Stimulated activated CD8-positive, alpha-beta memory T cell treated with anti-CD3 and anti-CD28 coated beads, Interleukin-7, amount 100 ng/mL, for 4 hours (primary cell): Measurements from ENCODE around the gene SUMF1.

Experiments used
- DNase-seq, 2 donors: peaks; one replicate each; pipeline ENCODE4 v3.0.0-alpha.2; 2020; ENCODE audit warnings: low read depth in 2 of 2

The SUMF1 gene

GRCh38 chr3:4416427-4416945 lies 50.6 kb downstream of the SUMF1 start:
- DNase-seq = no peak

- DNase-seq = no peak
These were observed 53.6 kb downstream of the SUMF1 start for GRCh38 chr3:4413467-4413866.

- DNase-seq = no peak
These were observed 55.2 kb downstream of the SUMF1 start for GRCh38 chr3:4411833-4412232.

- no peak for DNase-seq
These were observed 55.8 kb downstream of the SUMF1 start for GRCh38 chr3:4411236-4411635.

GRCh38 chr3:4410606-4411005 lies 56.5 kb downstream of the SUMF1 start:
- no peak for DNase-seq

GRCh38 chr3:4409971-4410573 lies 57.0 kb downstream of the SUMF1 start:
- no peak for DNase-seq

GRCh38 chr3:4409415-4409814 lies 57.7 kb downstream of the SUMF1 start:
- no peak for DNase-seq

- no peak for DNase-seq
These were observed 58.1 kb downstream of the SUMF1 start for GRCh38 chr3:4408958-4409357.

- no peak for DNase-seq
These were observed 59.1 kb downstream of the SUMF1 start for GRCh38 chr3:4407941-4408340.

GRCh38 chr3:4406746-4407568 lies 60.1 kb downstream of the SUMF1 start:
- no peak for DNase-seq

GRCh38 chr3:4404881-4405280 lies 62.2 kb downstream of the SUMF1 start:
- DNase-seq = no peak

GRCh38 chr3:4401441-4401840 lies 65.6 kb downstream of the SUMF1 start:
- no peak for DNase-seq

GRCh38 chr3:4399476-4399875 lies 67.6 kb downstream of the SUMF1 start:
- DNase-seq = no peak

- no peak for DNase-seq
These were observed 68.2 kb downstream of the SUMF1 start for GRCh38 chr3:4398941-4399245.

GRCh38 chr3:4398120-4398940 lies 68.7 kb downstream of the SUMF1 start:
- DNase-seq = no peak

- DNase-seq = no peak
These were observed 69.6 kb downstream of the SUMF1 start for GRCh38 chr3:4397466-4397865.

- no peak for DNase-seq
These were observed 70.5 kb downstream of the SUMF1 start for GRCh38 chr3:4396542-4396941.

GRCh38 chr3:4396006-4396405 lies 71.1 kb downstream of the SUMF1 start:
- DNase-seq = no peak

GRCh38 chr3:4395448-4395847 lies 71.6 kb downstream of the SUMF1 start:
- DNase-seq = no peak

- no peak for DNase-seq
These were observed 72.5 kb downstream of the SUMF1 start for GRCh38 chr3:4394567-4394966.

GRCh38 chr3:4394048-4394447 lies 73.0 kb downstream of the SUMF1 start:
- peak; percentile 21 to 32 for DNase-seq

- no peak for DNase-seq
These were observed 74.1 kb downstream of the SUMF1 start for GRCh38 chr3:4392992-4393391.
